Peyer's patch (tissue), 4 donors: ENCODE measurements around the gene OAS2. TPM values are rescaled to one million over a fixed set of nuclear protein-coding genes. Genes with fewer than 3 reads are reported as not detected.

ENCODE experiments used
- DNase-seq, 3 donors: peaks; one replicate each; pipeline ENCODE4 v3.0.0-alpha.2; 2017 to 2019
- H3K27ac ChIP-seq, 4 donors: fragments of 200-600 bp; sonication (generic); one replicate each; pipeline ENCODE4 v1.5.1; 2016 to 2019
- H3K27me3 ChIP-seq, 2 donors: fragments of 200-600 bp; sonication (generic); one replicate each; pipeline ENCODE4 v1.5.1; 2019
- H3K36me3 ChIP-seq, 3 donors: fragments of 200-600 bp; sonication (generic); one replicate each; pipeline ENCODE4 v1.5.1; 2016 to 2019
- H3K4me1 ChIP-seq, 4 donors: fragments of 200-600 bp; sonication (generic); one replicate each; pipeline ENCODE4 v1.5.1; 2016 to 2019
- H3K4me3 ChIP-seq, 4 donors: fragments of 200-600 bp; sonication (generic); 1 replicate in 3 of 4; 2 replicates in 1 of 4; pipeline ENCODE4 v1.5.1; 2016 to 2019; ENCODE audit warnings: mild to moderate bottlenecking in 1 of 4
- H3K9me3 ChIP-seq, 4 donors: fragments of 200-600 bp; sonication (generic); one replicate each; pipeline ENCODE4 v1.5.1; 2016 to 2019; ENCODE audit warnings: mild to moderate bottlenecking in 1 of 4
- CTCF ChIP-seq, 6 experiments: fragments of 450-650 bp in 4 of 6; fragments of 200-600 bp in 2 of 6; sonication (generic) in 1 of 6; IDR thresholded peaks; one replicate each; pipeline ENCODE4 v1.5.1; 2017 to 2019; ENCODE audit warnings: antibody characterized with exemption in 6 of 6, mild to moderate bottlenecking in 3 of 6, moderate library complexity in 1 of 6
- POLR2A ChIP-seq, 2 donors: fragments of 450-650 bp; IDR thresholded peaks; one replicate each; pipeline ENCODE4 v1.5.1; 2017; ENCODE audit warnings: antibody characterized with exemption in 2 of 2, mild to moderate bottlenecking in 2 of 2, moderate library complexity in 2 of 2
- total RNA-seq, 4 donors: library from RNA; depleted of rRNA; stranded (reverse); fragments of >200 nt; gene quantifications; one replicate each; pipeline ENCODE4 v1.1.0, GENCODE V29; 2016

OAS2 gene
- total RNA-seq, 4 donors from 2014 or later = 1.3 to 18.2 (median 3.5) TPM

GRCh38 chr12:112964915-112965314 is 13.4 kb upstream of the OAS2 start:
- no peak for DNase-seq
- no peaks in the 10 kb centered on the region for H3K27me3 ChIP-seq
- H3K4me1 ChIP-seq = no peaks in the 10 kb centered on the region
- H3K36me3 ChIP-seq = peaks cover 0 to 60% (median 0%) of the 10 kb centered on the region in 3 donors
- TF ChIP-seq CTCF (IDR thresholded peaks at IDR 0.05) = no peak
- TF ChIP-seq POLR2A (IDR thresholded peaks at IDR 0.05) = no peak
- no peak overlapping the region for H3K4me3 ChIP-seq
- no peaks in the 10 kb centered on the region for H3K9me3 ChIP-seq
- H3K27ac ChIP-seq = no peak overlapping the region

GRCh38 chr12:112965643-112966042 is 12.7 kb upstream of the OAS2 start:
- DNase-seq = no peak
- no peaks in the 10 kb centered on the region for H3K4me1 ChIP-seq
- TF ChIP-seq POLR2A (IDR thresholded peaks at IDR 0.05) = no peak
- TF ChIP-seq CTCF (IDR thresholded peaks at IDR 0.05) = no peak
- peaks cover 0 to 60% (median 0%) of the 10 kb centered on the region in 3 donors for H3K36me3 ChIP-seq
- no peaks in the 10 kb centered on the region for H3K9me3 ChIP-seq
- no peak overlapping the region for H3K27ac ChIP-seq
- H3K4me3 ChIP-seq = no peak overlapping the region
- H3K27me3 ChIP-seq = no peaks in the 10 kb centered on the region

GRCh38 chr12:112967306-112967705 is 11.0 kb upstream of the OAS2 start:
- H3K27me3 ChIP-seq = no peaks in the 10 kb centered on the region
- no peak overlapping the region for H3K4me3 ChIP-seq
- H3K36me3 ChIP-seq = peaks cover 0 to 44% (median 0%) of the 10 kb centered on the region in 3 donors
- no peaks in the 10 kb centered on the region for H3K4me1 ChIP-seq
- no peaks in the 10 kb centered on the region for H3K9me3 ChIP-seq
- TF ChIP-seq POLR2A (IDR thresholded peaks at IDR 0.05) (no peak), CTCF (IDR thresholded peaks at IDR 0.05) (no peak)
- DNase-seq = no peak
- no peak overlapping the region for H3K27ac ChIP-seq

GRCh38 chr12:112967858-112968257 is 10.5 kb upstream of the OAS2 start:
- TF ChIP-seq CTCF (IDR thresholded peaks at IDR 0.05) = no peak
- no peak for TF ChIP-seq POLR2A (IDR thresholded peaks at IDR 0.05)
- Histone ChIP-seq H3K27me3 (no peaks in the 10 kb centered on the region), H3K27ac (no peak overlapping the region), H3K36me3 (peaks cover 0 to 38% (median 0%) of the 10 kb centered on the region in 3 donors), H3K4me3 (no peak overlapping the region), H3K9me3 (no peaks in the 10 kb centered on the region), H3K4me1 (no peaks in the 10 kb centered on the region)
- no peak for DNase-seq

GRCh38 chr12:112969547-112970306 is 8.6 kb upstream of the OAS2 start:
- H3K27me3 ChIP-seq = no peaks in the 10 kb centered on the region
- H3K27ac ChIP-seq = no peak overlapping the region
- TF ChIP-seq CTCF (IDR thresholded peaks at IDR 0.05) = no peak
- no peak for TF ChIP-seq POLR2A (IDR thresholded peaks at IDR 0.05)
- DNase-seq = no peak
- H3K36me3 ChIP-seq = peaks cover 0 to 24% (median 0%) of the 10 kb centered on the region in 3 donors
- H3K4me1 ChIP-seq = no peaks in the 10 kb centered on the region
- H3K4me3 ChIP-seq = no peak overlapping the region
- no peaks in the 10 kb centered on the region for H3K9me3 ChIP-seq
